Suprapubic skin (tissue), 4 donors: ENCODE measurements around the gene LETM1. TPM values are rescaled to one million over a fixed set of nuclear protein-coding genes. Genes with fewer than 3 reads are reported as not detected.

Experiments used
- DNase-seq, 2 donors: peaks; one replicate each; pipeline ENCODE4 v3.0.0-alpha.2; 2019; ENCODE audit warnings: low spot score in 2 of 2
- H3K27ac ChIP-seq: fragments of 200-600 bp; sonication (generic); one replicate; pipeline ENCODE4 v1.5.1; 2019
- H3K27me3 ChIP-seq: fragments of 200-600 bp; sonication (generic); one replicate; pipeline ENCODE4 v1.5.1; 2019
- H3K36me3 ChIP-seq: fragments of 200-600 bp; sonication (generic); one replicate; pipeline ENCODE4 v1.5.1; 2019
- H3K4me1 ChIP-seq: fragments of 200-600 bp; sonication (generic); one replicate; pipeline ENCODE4 v1.5.1; 2019
- H3K4me3 ChIP-seq: fragments of 200-600 bp; sonication (generic); one replicate; pipeline ENCODE4 v1.5.1; 2019; ENCODE audit warnings: mild to moderate bottlenecking
- H3K9me3 ChIP-seq: fragments of 200-600 bp; sonication (generic); one replicate; pipeline ENCODE4 v1.5.1; 2019
- EP300 ChIP-seq: sonication (generic); formaldehyde crosslinking; IDR thresholded peaks from one replicate; pipeline ENCODE4 v1.6.1; 2017; ENCODE audit warnings: antibody characterized with exemption
- POLR2A ChIP-seq, 2 donors: fragments of 450-650 bp; IDR thresholded peaks; one replicate each; pipeline ENCODE4 v1.6.1; 2017; ENCODE audit warnings: antibody characterized with exemption in 2 of 2, mild to moderate bottlenecking in 2 of 2, moderate library complexity in 2 of 2
- POLR2AphosphoS5 ChIP-seq, 3 donors: sonication (generic); formaldehyde crosslinking; IDR thresholded peaks; one replicate each; pipeline ENCODE4 v1.6.1; 2017; ENCODE audit warnings: antibody characterized with exemption in 3 of 3
- WGBS: methylation state at CpG from one replicate; pipeline ENCODE4 v1.1.5; 2018; 5-methylcytosine and 5-hydroxymethylcytosine counted together
- total RNA-seq, 4 donors: library from RNA; depleted of rRNA; stranded (reverse); fragments of >200 nt; gene quantifications; one replicate each; pipeline ENCODE4 v1.1.0, GENCODE V29; 2016
- TF ChIP-seq, protein P1 (sequence below), 2 donors: fragments of 200-600 bp in 1 of 2; fragments of 450-650 bp in 1 of 2; sonication (generic) in 1 of 2; IDR thresholded peaks; one replicate each; pipeline ENCODE4 v1.5.1; 2016 to 2019; ENCODE audit warnings: antibody characterized with exemption in 2 of 2, mild to moderate bottlenecking in 1 of 2, moderate library complexity in 1 of 2

Gene LETM1
- total RNA-seq, 4 donors from 2014 or later, result 64.0 to 73.5 (median 65.2) TPM

DNA sequence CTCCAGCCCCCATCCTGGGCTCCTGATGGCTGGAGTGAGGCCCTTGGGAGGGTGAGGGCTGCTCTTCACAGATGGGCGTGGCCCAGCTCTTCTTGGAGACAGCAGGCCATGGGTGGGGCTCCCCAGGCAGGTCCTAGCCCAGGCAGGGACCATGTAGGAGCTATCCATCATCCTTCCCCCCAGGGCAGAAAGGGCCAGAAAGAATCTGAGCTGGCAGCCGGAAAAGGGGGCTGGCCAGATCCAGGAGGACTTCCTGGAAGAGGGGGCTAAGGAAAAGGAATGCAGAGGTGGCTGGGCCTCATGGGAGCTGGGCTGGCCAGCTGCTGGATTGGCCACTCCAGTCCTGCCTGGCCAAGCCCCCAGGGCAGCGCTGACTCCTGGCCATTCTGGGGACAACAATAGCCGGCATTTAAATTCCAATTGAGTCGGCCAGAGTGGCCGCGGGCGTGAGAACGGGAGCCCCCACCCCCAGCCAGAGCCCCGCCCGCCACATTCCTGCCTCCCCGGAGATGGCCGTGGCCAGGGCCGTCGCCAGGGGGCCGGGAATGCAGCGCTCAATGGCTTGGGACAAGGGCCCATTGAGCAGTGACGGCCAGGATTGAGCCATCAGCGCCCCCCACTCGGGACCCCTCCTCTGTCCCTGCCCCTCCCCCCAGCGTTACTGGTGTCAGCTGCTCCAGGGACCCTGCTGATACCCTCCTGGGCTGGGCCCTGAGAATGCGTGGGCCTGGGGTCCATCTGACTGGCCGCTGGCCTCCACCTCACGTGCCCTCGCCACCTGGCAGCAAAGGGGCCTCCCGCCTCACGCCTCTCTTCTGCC, 77.9 kb downstream of the LETM1 start:
- WGBS, result 69% methylated on average over 8 of the region's 27 CpGs
- H3K4me3 ChIP-seq, result no peak overlapping the region
- H3K27me3 ChIP-seq, result peaks cover 3% of the 10 kb centered on the region
- DNase-seq, result no peak
- H3K4me1 ChIP-seq, result peaks cover 47% of the 10 kb centered on the region
- H3K9me3 ChIP-seq, result no peaks in the 10 kb centered on the region
- no peak overlapping the region for H3K27ac ChIP-seq
- no peak for TF ChIP-seq EP300
- no peak for TF ChIP-seq POLR2AphosphoS5 (IDR thresholded peaks at IDR 0.05)
- no peak for TF ChIP-seq POLR2A (IDR thresholded peaks at IDR 0.05)
- TF ChIP-seq, protein P1, sequence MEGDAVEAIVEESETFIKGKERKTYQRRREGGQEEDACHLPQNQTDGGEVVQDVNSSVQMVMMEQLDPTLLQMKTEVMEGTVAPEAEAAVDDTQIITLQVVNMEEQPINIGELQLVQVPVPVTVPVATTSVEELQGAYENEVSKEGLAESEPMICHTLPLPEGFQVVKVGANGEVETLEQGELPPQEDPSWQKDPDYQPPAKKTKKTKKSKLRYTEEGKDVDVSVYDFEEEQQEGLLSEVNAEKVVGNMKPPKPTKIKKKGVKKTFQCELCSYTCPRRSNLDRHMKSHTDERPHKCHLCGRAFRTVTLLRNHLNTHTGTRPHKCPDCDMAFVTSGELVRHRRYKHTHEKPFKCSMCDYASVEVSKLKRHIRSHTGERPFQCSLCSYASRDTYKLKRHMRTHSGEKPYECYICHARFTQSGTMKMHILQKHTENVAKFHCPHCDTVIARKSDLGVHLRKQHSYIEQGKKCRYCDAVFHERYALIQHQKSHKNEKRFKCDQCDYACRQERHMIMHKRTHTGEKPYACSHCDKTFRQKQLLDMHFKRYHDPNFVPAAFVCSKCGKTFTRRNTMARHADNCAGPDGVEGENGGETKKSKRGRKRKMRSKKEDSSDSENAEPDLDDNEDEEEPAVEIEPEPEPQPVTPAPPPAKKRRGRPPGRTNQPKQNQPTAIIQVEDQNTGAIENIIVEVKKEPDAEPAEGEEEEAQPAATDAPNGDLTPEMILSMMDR (IDR thresholded peaks at IDR 0.05), result no peak
- H3K36me3 ChIP-seq, result no peaks in the 10 kb centered on the region

DNA sequence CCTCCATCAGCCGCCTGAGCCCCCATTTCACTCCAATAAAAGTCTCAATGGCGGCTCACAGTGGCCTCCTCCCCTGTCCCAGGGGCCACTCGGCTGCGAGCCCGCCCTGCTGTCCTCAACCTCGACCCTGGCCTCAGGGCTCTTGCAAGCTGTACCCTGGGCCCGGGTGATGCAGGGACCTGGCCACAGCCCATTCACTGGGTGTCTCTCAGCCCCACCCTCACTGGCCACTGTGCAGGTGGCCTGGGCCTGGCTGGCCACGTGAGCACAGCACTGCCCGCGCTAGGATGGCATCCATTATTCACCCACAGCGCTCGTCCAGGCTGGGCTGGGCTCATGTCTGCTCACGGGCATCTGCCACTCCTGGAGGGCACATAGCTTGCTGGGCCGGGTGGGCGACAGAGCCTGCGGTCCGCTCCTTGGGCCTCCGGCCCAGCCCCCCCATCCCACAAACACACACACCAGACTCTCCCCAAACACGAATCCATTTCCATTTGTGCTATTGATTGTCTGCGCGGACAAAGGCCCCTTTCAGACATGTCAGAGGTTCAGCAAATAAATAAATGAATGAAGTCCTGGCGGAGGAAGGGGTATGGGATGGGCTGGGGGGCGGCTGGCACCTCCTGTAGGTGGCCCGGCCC, 79.3 kb downstream of the LETM1 start:
- Histone ChIP-seq H3K4me3 (no peak overlapping the region), H3K27ac (no peak overlapping the region), H3K36me3 (no peaks in the 10 kb centered on the region), H3K4me1 (peaks cover 46% of the 10 kb centered on the region), H3K9me3 (no peaks in the 10 kb centered on the region), H3K27me3 (peaks cover 5% of the 10 kb centered on the region)
- WGBS, result 77% methylated on average over 18 of the region's 24 CpGs
- no peak for DNase-seq
- TF ChIP-seq POLR2A (IDR thresholded peaks at IDR 0.05) (no peak), POLR2AphosphoS5 (IDR thresholded peaks at IDR 0.05) (no peak), EP300 (no peak)
- TF ChIP-seq, protein P1 (IDR thresholded peaks at IDR 0.05), result no peak

DNA sequence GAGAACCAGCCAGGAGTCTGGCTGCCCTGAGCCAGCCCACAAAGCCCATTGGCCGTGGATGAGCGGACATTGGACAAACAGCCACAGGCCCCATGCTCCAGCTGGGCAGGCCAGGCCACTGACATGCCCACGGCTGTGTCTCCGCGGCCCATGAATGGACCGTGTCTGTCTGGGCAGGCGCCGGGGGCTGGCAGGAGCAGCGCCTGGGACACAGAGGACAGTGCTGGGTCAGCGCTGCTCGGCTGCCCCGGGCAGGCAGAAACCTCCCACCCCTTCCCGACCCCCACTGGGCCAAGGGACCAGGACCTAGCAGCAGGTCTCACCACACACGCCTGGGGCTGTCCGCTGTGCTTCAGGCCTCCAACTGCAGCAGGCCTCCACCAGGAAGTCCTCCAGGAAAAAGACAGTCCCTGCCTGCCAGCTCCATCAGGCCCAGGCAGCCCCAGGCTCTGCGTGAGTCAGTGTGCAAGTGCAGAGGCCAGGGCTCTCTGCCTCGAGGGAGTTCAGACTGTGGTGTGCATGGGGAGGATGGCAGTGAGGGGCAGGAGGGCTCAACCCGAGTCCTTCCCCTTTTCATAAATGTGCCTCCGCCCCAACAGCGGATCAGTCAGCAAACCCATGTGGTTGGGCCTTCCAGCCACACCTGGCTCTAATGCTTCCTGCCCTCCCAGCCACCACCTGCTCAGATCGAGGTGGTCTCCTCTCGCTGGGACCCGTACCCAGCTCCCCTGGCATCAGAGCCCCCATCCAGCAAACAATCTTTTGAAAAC, 80.0 kb downstream of the LETM1 start:
- TF ChIP-seq, protein P1 (IDR thresholded peaks at IDR 0.05), result no peak
- no peak for TF ChIP-seq POLR2AphosphoS5 (IDR thresholded peaks at IDR 0.05)
- peaks cover 11% of the 10 kb centered on the region for H3K27me3 ChIP-seq
- WGBS, result 49% methylated on average over 6 of the region's 23 CpGs
- no peaks in the 10 kb centered on the region for H3K9me3 ChIP-seq
- no peak overlapping the region for H3K4me3 ChIP-seq
- no peak overlapping the region for H3K27ac ChIP-seq
- peaks cover 53% of the 10 kb centered on the region for H3K4me1 ChIP-seq
- H3K36me3 ChIP-seq, result no peaks in the 10 kb centered on the region
- DNase-seq, result no peak

DNA sequence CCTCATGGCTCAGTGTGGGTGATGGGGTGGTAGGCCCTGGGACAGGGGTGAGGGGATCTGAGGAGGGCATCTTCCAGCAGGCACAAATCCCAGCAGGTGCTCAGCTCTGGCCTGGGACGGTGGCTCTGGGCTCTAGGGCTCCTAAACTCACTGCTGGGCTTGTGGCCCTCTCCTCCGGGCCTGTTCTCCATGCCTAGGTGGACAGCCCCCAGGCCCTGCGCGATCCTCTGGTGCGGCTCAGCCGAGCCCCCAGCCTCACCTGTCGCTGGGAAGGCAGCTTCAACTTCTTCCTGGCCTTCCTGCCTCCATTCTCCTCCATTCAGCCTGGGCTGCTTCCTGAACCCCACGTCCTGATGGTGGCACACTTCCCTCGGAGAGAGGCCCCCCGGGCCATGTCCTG, 82.2 kb downstream of the LETM1 start:
- whole genome bisulfite sequencing, result 80% methylated on average over 10 of the region's 10 CpGs
- peaks cover 65% of the 10 kb centered on the region for H3K4me1 ChIP-seq
- H3K27me3 ChIP-seq, result peaks cover 29% of the 10 kb centered on the region

More for the DNA sequence above, 82.2 kb downstream of the LETM1 start:
- H3K4me3 ChIP-seq, result no peak overlapping the region
- H3K27ac ChIP-seq, result no peak overlapping the region
- TF ChIP-seq EP300 (no peak), POLR2AphosphoS5 (IDR thresholded peaks at IDR 0.05) (no peak), POLR2A (IDR thresholded peaks at IDR 0.05) (no peak)
- TF ChIP-seq, protein P1 (IDR thresholded peaks at IDR 0.05), result no peak
- no peaks in the 10 kb centered on the region for H3K9me3 ChIP-seq
- no peak for DNase-seq
- no peaks in the 10 kb centered on the region for H3K36me3 ChIP-seq
